GM18870 (cell line): ENCODE measurements around the gene RBM4B.
"Not testable (repeated sequence)": the region's sequence is repeated elsewhere in the genome, so short reads cannot be mapped to it uniquely, and the experiment has no call there.

ENCODE experiments used
- ATAC-seq: cut with Tn5 transposase; IDR thresholded peaks from one replicate; pipeline ENCODE4 v1.9.1; 2021; ENCODE audit warnings: moderate library complexity; ENCODE audit not compliant: unreplicated experiment

Gene RBM4B

GRCh38 chr11:66677599-66678375 is at the start of gene RBM4B:
TSS of gene RBM4B (minus strand) at chr11:66677887. CDS start at chr11:66677079, 808 bp downstream.
- peak; percentile 58 for ATAC-seq

GRCh38 chr11:66725647-66726046 is 48.0 kb upstream of the RBM4B start:
- ATAC-seq = no peak

GRCh38 chr11:66725114-66725513 is 47.4 kb upstream of the RBM4B start:
- ATAC-seq = no peak

GRCh38 chr11:66724167-66724566 is 46.5 kb upstream of the RBM4B start:
- not testable (repeated sequence) for ATAC-seq

GRCh38 chr11:66723693-66724092 is 46.0 kb upstream of the RBM4B start:
- no peak for ATAC-seq

GRCh38 chr11:66722745-66723651 is 45.3 kb upstream of the RBM4B start:
- no peak for ATAC-seq

GRCh38 chr11:66721939-66722338 is 44.3 kb upstream of the RBM4B start:
- no peak for ATAC-seq

- no peak for ATAC-seq
Measured at GRCh38 chr11:66720899-66721470, 43.3 kb upstream of the RBM4B start.

GRCh38 chr11:66720223-66720898 is 42.7 kb upstream of the RBM4B start:
- ATAC-seq = no peak

- ATAC-seq = no peak
Measured at GRCh38 chr11:66719111-66719872, 41.6 kb upstream of the RBM4B start.

GRCh38 chr11:66718320-66718971 is 40.8 kb upstream of the RBM4B start:
- no peak for ATAC-seq

GRCh38 chr11:66717925-66718319 is 40.2 kb upstream of the RBM4B start:
- ATAC-seq = no peak

GRCh38 chr11:66716996-66717395 is 39.3 kb upstream of the RBM4B start:
- no peak for ATAC-seq

- ATAC-seq = no peak
Measured at GRCh38 chr11:66715346-66716085, 37.8 kb upstream of the RBM4B start.

- no peak for ATAC-seq
Measured at GRCh38 chr11:66713746-66714480, 36.2 kb upstream of the RBM4B start.

GRCh38 chr11:66710384-66710930 is 32.8 kb upstream of the RBM4B start:
- no peak for ATAC-seq

- ATAC-seq = no peak
Measured at GRCh38 chr11:66708701-66709100, 31.0 kb upstream of the RBM4B start.

- no peak for ATAC-seq
Measured at GRCh38 chr11:66708094-66708493, 30.4 kb upstream of the RBM4B start.
